Upper lobe of left lung (tissue), 6 donors: Measurements from ENCODE around the gene C3orf85. TPM values are rescaled to one million over a fixed set of nuclear protein-coding genes. Genes with fewer than 3 reads are reported as not detected.

Experiments used
- ATAC-seq, 2 donors: fragments of 200-7000 bp; cut with Tn5 transposase; one replicate each; pipeline ENCODE4 v1.9.1; 2022; ENCODE audit warnings: mild to moderate bottlenecking in 2 of 2, moderate library complexity in 2 of 2; ENCODE audit not compliant: low FRiP score in 2 of 2
- DNase-seq, 2 donors: peaks; one replicate each; pipeline ENCODE4 v3.0.0-alpha.2; 2019 to 2020
- H3K27ac ChIP-seq, 4 donors: fragments of 200-600 bp; sonication (generic); one replicate each; pipeline ENCODE4 v1.5.1; 2016 to 2019
- H3K27me3 ChIP-seq, 4 donors: fragments of 200-600 bp; sonication (generic); one replicate each; pipeline ENCODE4 v1.5.1; 2017 to 2019
- H3K36me3 ChIP-seq, 4 donors: fragments of 200-600 bp; sonication (generic); one replicate each; pipeline ENCODE4 v1.5.1; 2016 to 2019
- H3K4me1 ChIP-seq, 4 donors: fragments of 200-600 bp; sonication (generic); one replicate each; pipeline ENCODE4 v1.5.1; 2018 to 2019
- H3K4me3 ChIP-seq, 4 donors: fragments of 200-600 bp; sonication (generic); one replicate each; pipeline ENCODE4 v1.5.1; 2017 to 2019; ENCODE audit warnings: mild to moderate bottlenecking in 2 of 4, moderate library complexity in 1 of 4
- H3K9me3 ChIP-seq, 4 donors: fragments of 200-600 bp; sonication (generic); one replicate each; pipeline ENCODE4 v1.5.1; 2018 to 2019
- CTCF ChIP-seq, 6 experiments: fragments of 450-650 bp in 4 of 6; fragments of 200-600 bp in 2 of 6; sonication (generic) in 2 of 6; IDR thresholded peaks; one replicate each; pipeline ENCODE4 v1.5.1; 2016 to 2019; ENCODE audit warnings: antibody characterized with exemption in 6 of 6
- EP300 ChIP-seq, 4 donors: sonication (generic); formaldehyde crosslinking; IDR thresholded peaks; one replicate each; pipeline ENCODE4 v1.5.1; 2017; ENCODE audit warnings: antibody characterized with exemption in 4 of 4, control low read depth in 2 of 4
- POLR2A ChIP-seq, 4 donors: fragments of 450-650 bp; IDR thresholded peaks; one replicate each; pipeline ENCODE4 v1.5.1; 2016 to 2017; ENCODE audit warnings: antibody characterized with exemption in 4 of 4, mild to moderate bottlenecking in 2 of 4
- POLR2AphosphoS5 ChIP-seq, 2 donors: sonication (generic); formaldehyde crosslinking; IDR thresholded peaks; one replicate each; pipeline ENCODE4 v1.5.1; 2017; ENCODE audit warnings: antibody characterized with exemption in 2 of 2
- WGBS, 2 donors: methylation state at CpG; one replicate each; pipeline ENCODE4 v1.1.5; 2017 to 2018; 5-methylcytosine and 5-hydroxymethylcytosine counted together
- total RNA-seq, 6 donors: library from RNA; depleted of rRNA in 4 of 6; stranded (reverse); fragments of >200 nt in 4 of 6; gene quantifications; one replicate each; pipeline versions ENCODE4 v1.1.0 to v1.2.1, GENCODE V29; 2016 to 2021
- donor health status: DM: no; HTN: no; CAD: no; lungs with moderate emphysema.
- donor health status: DM: no; HTN: yes; CAD: no; lungs with severe emphysema.

C3orf85 gene
- not detected for total RNA-seq

- WGBS, 2 donors: 80% methylated on average over 3 of the region's 3 CpGs
- Histone ChIP-seq H3K4me1 (no peaks in the 10 kb centered on the region), H3K27ac (no peak within 1 kb of the TSS), H3K9me3 (no peaks in the 10 kb centered on the region), H3K4me3 (no peak within 1 kb of the TSS), H3K27me3 (no peaks in the 10 kb centered on the region), H3K36me3 (no peaks in the 10 kb centered on the region)
- no peak for DNase-seq
- ATAC-seq: no peak
- TF ChIP-seq POLR2AphosphoS5 (IDR thresholded peaks at IDR 0.05): no peak
These were observed at the start of gene C3orf85 for GRCh38 chr3:109136523-109136922. Gene C3orf85 (plus strand): TSS chr3:109136719. CDS start chr3:109136848, 129 bp downstream.

- ATAC-seq (no peak), DNase-seq (no peak)
- TF ChIP-seq CTCF (IDR thresholded peaks at IDR 0.05): no peak
- TF ChIP-seq EP300 (IDR thresholded peaks at IDR 0.05): no peak
- TF ChIP-seq POLR2AphosphoS5 (IDR thresholded peaks at IDR 0.05): no peak
- no peak for TF ChIP-seq POLR2A (IDR thresholded peaks at IDR 0.05)
- H3K27me3 ChIP-seq: no peaks in the 10 kb centered on the region
- H3K4me1 ChIP-seq: no peaks in the 10 kb centered on the region
- H3K36me3 ChIP-seq: no peaks in the 10 kb centered on the region
- H3K9me3 ChIP-seq: no peaks in the 10 kb centered on the region
- no peak overlapping the region for H3K27ac ChIP-seq
- 90 to 100% methylated on average over 1 of the region's 1 CpG for WGBS, 2 donors
- no peak overlapping the region for H3K4me3 ChIP-seq
These were observed 47.3 kb upstream of the C3orf85 start for GRCh38 chr3:109089265-109089664.

- ATAC-seq (no peak), DNase-seq (no peak)
- Histone ChIP-seq H3K36me3 (no peaks in the 10 kb centered on the region), H3K4me3 (no peak overlapping the region), H3K4me1 (no peaks in the 10 kb centered on the region), H3K9me3 (no peaks in the 10 kb centered on the region), H3K27ac (no peak overlapping the region), H3K27me3 (no peaks in the 10 kb centered on the region)
- WGBS, 2 donors: 31 to 38% methylated on average over 2 of the region's 2 CpGs
- no peak for TF ChIP-seq POLR2A (IDR thresholded peaks at IDR 0.05)
- no peak for TF ChIP-seq CTCF (IDR thresholded peaks at IDR 0.05)
- TF ChIP-seq EP300 (IDR thresholded peaks at IDR 0.05): no peak
- no peak for TF ChIP-seq POLR2AphosphoS5 (IDR thresholded peaks at IDR 0.05)
These were observed 44.7 kb upstream of the C3orf85 start for GRCh38 chr3:109091846-109092245.

- no peak for TF ChIP-seq EP300 (IDR thresholded peaks at IDR 0.05)
- TF ChIP-seq POLR2A (IDR thresholded peaks at IDR 0.05): no peak
- no peak for TF ChIP-seq CTCF (IDR thresholded peaks at IDR 0.05)
- TF ChIP-seq POLR2AphosphoS5 (IDR thresholded peaks at IDR 0.05): no peak
- Histone ChIP-seq H3K36me3 (no peaks in the 10 kb centered on the region), H3K4me1 (no peaks in the 10 kb centered on the region), H3K27me3 (no peaks in the 10 kb centered on the region), H3K9me3 (no peaks in the 10 kb centered on the region), H3K27ac (no peak overlapping the region), H3K4me3 (no peak overlapping the region)
- DNase-seq: no peak
- ATAC-seq: no peak
These were observed 43.0 kb upstream of the C3orf85 start for GRCh38 chr3:109093561-109093960.

GRCh38 chr3:109095166-109095565 is 41.4 kb upstream of the C3orf85 start:
- WGBS, 2 donors: 67 to 79% methylated on average over 1 of the region's 1 CpG

More at GRCh38 chr3:109095166-109095565, 41.4 kb upstream of the C3orf85 start:
- no peak for TF ChIP-seq CTCF (IDR thresholded peaks at IDR 0.05)
- TF ChIP-seq POLR2A (IDR thresholded peaks at IDR 0.05): no peak
- TF ChIP-seq POLR2AphosphoS5 (IDR thresholded peaks at IDR 0.05): no peak
- TF ChIP-seq EP300 (IDR thresholded peaks at IDR 0.05): no peak
- no peaks in the 10 kb centered on the region for H3K27me3 ChIP-seq
- no peak overlapping the region for H3K27ac ChIP-seq
- no peak overlapping the region for H3K4me3 ChIP-seq
- no peaks in the 10 kb centered on the region for H3K4me1 ChIP-seq
- H3K9me3 ChIP-seq: no peaks in the 10 kb centered on the region
- no peaks in the 10 kb centered on the region for H3K36me3 ChIP-seq
- DNase-seq (no peak), ATAC-seq (no peak)
